Adrenal gland (tissue), 12 donors: Measurements from ENCODE around the gene RAD51C. TPM values are rescaled to one million over a fixed set of nuclear protein-coding genes. Genes with fewer than 3 reads are reported as not detected.
"Not testable (repeated sequence)": the region's sequence is repeated elsewhere in the genome, so short reads cannot be mapped to it uniquely, and the experiment has no call there.

ENCODE experiments used
- DNase-seq, 7 donors: peaks; one replicate each; pipeline ENCODE4 v3.0.0-alpha.2; 2019 to 2020
- H3K27ac ChIP-seq, 5 donors: fragments of 200-600 bp; sonication (generic) in 4 of 5; 1 replicate in 3 of 5; 2 replicates in 2 of 5; pipeline versions ENCODE4 v1.5.1 to v1.8.0; 2016 to 2020; ENCODE audit warnings: mild to moderate bottlenecking in 1 of 5
- H3K27me3 ChIP-seq: fragments of 200-600 bp; 2 replicates; pipeline ENCODE4 v1.8.0; 2021
- H3K36me3 ChIP-seq, 2 donors: fragments of 200-600 bp; replicated peaks in 1 of 2; 1 replicate in 1 of 2; 2 replicates in 1 of 2; pipeline versions ENCODE4 v1.5.1 to v1.8.0; 2018 to 2022
- H3K4me1 ChIP-seq, 2 donors: fragments of 200-600 bp; replicated peaks in 1 of 2; 1 replicate in 1 of 2; 2 replicates in 1 of 2; pipeline versions ENCODE4 v1.5.1 to v1.8.0; 2018 to 2021
- H3K4me3 ChIP-seq, 4 donors: fragments of 200-600 bp; sonication (generic) in 3 of 4; one replicate each; pipeline ENCODE4 v1.5.1; 2016 to 2018
- H3K9me3 ChIP-seq, 3 donors: fragments of 200-600 bp; sonication (generic) in 1 of 3; replicated peaks in 1 of 3; 1 replicate in 2 of 3; 2 replicates in 1 of 3; pipeline versions ENCODE4 v1.5.1 to v1.8.0; 2016 to 2021
- CTCF ChIP-seq, 6 experiments: fragments of 450-650 bp in 4 of 6; fragments of 200-600 bp in 2 of 6; sonication (generic) in 1 of 6; IDR thresholded peaks; 1 replicate in 5 of 6; 2 replicates in 1 of 6; pipeline versions ENCODE4 v1.5.1 to v1.8.0; 2016 to 2021; ENCODE audit warnings: antibody characterized with exemption in 6 of 6, mild to moderate bottlenecking in 2 of 6, moderate library complexity in 1 of 6
- POLR2A ChIP-seq, 2 donors: fragments of 450-650 bp; IDR thresholded peaks; one replicate each; pipeline ENCODE4 v1.6.1; 2017; ENCODE audit warnings: antibody characterized with exemption in 2 of 2, mild to moderate bottlenecking in 2 of 2, moderate library complexity in 1 of 2
- WGBS, 4 donors: extraction: QIAGEN DNeasy Blood & Tissue Kit in 2 of 4; methylation state at CpG; one replicate each; pipeline versions ENCODE4 v1.1.5 to v1.1.7; 2013 to 2017; 5-methylcytosine and 5-hydroxymethylcytosine counted together
- intact Hi-C, 2 donors: fragments of 100-400 bp; cut with DNase I; formaldehyde crosslinking; loops; one replicate each; pipeline versions ENCODE4 v1.14.1 to v1.15.0; 2022 to 2023
- polyA plus RNA-seq, 3 donors: library from polyadenylated mRNA; stranded (reverse); fragments of 200-250 nt in 2 of 3; fragments of 350-450 nt in 1 of 3; fragmentation: Illumina TruSeq in 1 of 3; extraction: RNeasy Lipid Tissue Mini Kit (QIAGEN cat#74804) in 1 of 3; gene quantifications; one replicate each; pipeline ENCODE4 v1.2.3, GENCODE V29; 2013 to 2014
- total RNA-seq, 9 donors: library from RNA; depleted of rRNA in 4 of 9; stranded (reverse); fragments of >200 nt in 4 of 9; fragments of 120-200 nt in 1 of 9; fragmentation: NEBNext Ultra II Directional in 1 of 9; extraction: Animal tissue kit (Norgen Biotek cat#: 25700) in 1 of 9; gene quantifications; one replicate each; pipeline versions ENCODE4 v1.1.0 to v1.2.4, GENCODE V29; 2013 to 2023
- donor health status: healthy with polysubstance abuse.
- donor health status: Bipolar disorder and iron deficiency.
- donor health status: DM: yes; HTN: yes; CAD: no.
- donor health status: DM: no; HTN: no; CAD: no.
- donor health status: DM: no; HTN: no; CAD: no.
- donor health status: DM: yes; HTN: yes; CAD: no.

RAD51C gene
- total and polyA plus RNA-seq, 12 donors: 11.7 to 60.2 (median 30.7) TPM

GRCh38 chr17:58679263-58680037, 13.0 kb upstream of the RAD51C start:
- no peak for DNase-seq
- Histone ChIP-seq H3K27me3 (peaks cover 5% of the 10 kb centered on the region), H3K9me3 (no peaks in the 10 kb centered on the region), H3K36me3 (no peaks in the 10 kb centered on the region), H3K4me1 (no peaks in the 10 kb centered on the region), H3K27ac (no peak overlapping the region), H3K4me3 (no peak overlapping the region)
- TF ChIP-seq CTCF (IDR thresholded peaks at IDR 0.05) (no peak), POLR2A (IDR thresholded peaks at IDR 0.05) (peak in 1 of 2 donors; percentile 44)
- intact Hi-C loops: no loop called here
- 55 to 63% (median 59%) methylated on average over 12 of the region's 12 CpGs for WGBS, 4 donors

- no peak for TF ChIP-seq CTCF (IDR thresholded peaks at IDR 0.05)
- TF ChIP-seq POLR2A (IDR thresholded peaks at IDR 0.05): no peak
- WGBS, 4 donors: 74 to 93% (median 80%) methylated on average over 6 of the region's 6 CpGs
- DNase-seq: no peak
- no peak overlapping the region for H3K27ac ChIP-seq
- peaks cover 5% of the 10 kb centered on the region for H3K27me3 ChIP-seq
- intact Hi-C loops: no loop called here
- H3K36me3 ChIP-seq: no peaks in the 10 kb centered on the region
- H3K9me3 ChIP-seq: no peaks in the 10 kb centered on the region
- H3K4me1 ChIP-seq: no peaks in the 10 kb centered on the region
- H3K4me3 ChIP-seq: no peak overlapping the region
These were observed 12.4 kb upstream of the RAD51C start for GRCh38 chr17:58680038-58680369.

- no peak overlapping the region for H3K4me3 ChIP-seq
- no peak for DNase-seq
- no peaks in the 10 kb centered on the region for H3K9me3 ChIP-seq
- WGBS, 4 donors: 62 to 73% (median 67%) methylated on average over 10 of the region's 10 CpGs
- H3K4me1 ChIP-seq: no peaks in the 10 kb centered on the region
- intact Hi-C loops: no loop called here
- no peaks in the 10 kb centered on the region for H3K27me3 ChIP-seq
- no peaks in the 10 kb centered on the region for H3K36me3 ChIP-seq
- TF ChIP-seq POLR2A (IDR thresholded peaks at IDR 0.05) (no peak), CTCF (IDR thresholded peaks at IDR 0.05) (no peak)
- H3K27ac ChIP-seq: no peak overlapping the region
These were observed 8.4 kb upstream of the RAD51C start for GRCh38 chr17:58684003-58684402.

DNA sequence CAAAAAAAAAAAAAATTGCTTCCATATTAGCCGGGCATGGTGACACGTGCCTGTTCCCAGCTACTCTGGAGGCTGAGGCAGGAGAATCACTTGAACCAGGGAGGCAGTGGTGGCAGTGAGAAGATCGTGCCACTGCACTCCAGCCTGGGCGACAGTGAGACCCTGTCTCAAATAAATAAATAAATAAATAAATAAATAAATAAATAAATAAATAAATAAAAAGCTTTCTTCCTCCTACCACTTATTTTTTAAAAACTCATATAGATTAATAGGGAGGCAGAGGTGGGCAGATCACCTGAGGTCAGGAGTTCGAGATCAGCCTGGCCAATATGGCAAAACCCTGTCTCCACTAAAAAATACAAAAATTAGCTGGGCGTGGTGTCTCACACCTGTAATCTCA, 7.9 kb upstream of the RAD51C start:
- intact Hi-C loops, H3K4me3 ChIP-seq, DNase-seq, H3K9me3 ChIP-seq, H3K4me1 ChIP-seq, H3K27me3 ChIP-seq, H3K36me3 ChIP-seq, H3K27ac ChIP-seq: not testable (repeated sequence)
- WGBS, 4 donors: 90 to 95% (median 93%) methylated on average over 6 of the region's 6 CpGs

DNA sequence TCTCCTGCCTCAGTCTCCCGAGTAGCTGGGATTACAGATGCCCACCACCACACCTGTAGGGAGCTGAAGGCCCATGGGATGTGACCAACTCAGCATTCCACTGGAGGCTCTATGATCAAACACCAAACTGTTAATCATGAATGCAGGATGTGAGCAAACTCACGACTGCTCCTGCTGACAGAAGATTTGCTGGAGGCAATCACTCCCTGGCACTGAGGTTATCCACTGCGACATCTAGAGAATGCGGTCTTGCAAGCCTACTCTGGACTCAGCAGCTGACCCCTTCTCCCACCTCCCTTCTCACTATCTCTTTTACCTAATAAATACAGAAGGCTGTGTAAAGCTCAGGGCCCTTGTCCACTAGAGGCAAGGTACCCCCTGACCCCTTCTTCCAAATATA, 5.4 kb upstream of the RAD51C start:
- Histone ChIP-seq H3K27ac (no peak overlapping the region), H3K4me3 (no peak overlapping the region), H3K36me3 (no peaks in the 10 kb centered on the region), H3K9me3 (no peaks in the 10 kb centered on the region), H3K4me1 (no peaks in the 10 kb centered on the region), H3K27me3 (no peaks in the 10 kb centered on the region)
- DNase-seq: no peak
- TF ChIP-seq CTCF (IDR thresholded peaks at IDR 0.05): no peak
- TF ChIP-seq POLR2A (IDR thresholded peaks at IDR 0.05): no peak
- intact Hi-C loops: no loop called here
- 70 to 78% (median 73%) methylated on average over 3 to 4 of the region's 4 CpGs for WGBS, 4 donors
